Activated T-helper 1 cell treated with Interleukin-2 at 50 U/mL for 16 hours (primary cell): ENCODE measurements around the gene GNB1.
"Not testable (repeated sequence)": the region's sequence is repeated elsewhere in the genome, so short reads cannot be mapped to it uniquely, and the experiment has no call there.

Experiments
- DNase-seq: peaks from one replicate; pipeline ENCODE4 v3.0.0-alpha.2; 2020; ENCODE audit warnings: low read depth

Gene GNB1

GRCh38 chr1:1741013-1741412 is 149.9 kb downstream of the GNB1 start:
- not testable (repeated sequence) for DNase-seq

GRCh38 chr1:1738799-1739337 is 152.0 kb downstream of the GNB1 start:
- not testable (repeated sequence) for DNase-seq

- not testable (repeated sequence) for DNase-seq
These were observed 153.0 kb downstream of the GNB1 start for GRCh38 chr1:1737675-1738590.
